ENCODE results near the gene CRYGN.

- TF ChIP-seq CTCF (IDR thresholded peaks at IDR 0.05; ENCODE audit: low read depth, low read length) = no peak
- TF ChIP-seq MAX (IDR thresholded peaks at IDR 0.05; ENCODE audit: low read depth, low read length) = no peak
- no peak for TF ChIP-seq POLR2A (IDR thresholded peaks at IDR 0.05; ENCODE audit: extremely low read depth, insufficient read length)
These were observed 20.0 kb upstream of the CRYGN start for GRCh38 chr7:151459726-151460473.
